HCT116 (cell line): Measurements from ENCODE around the gene CLEC20A. TPM values are rescaled to one million over a fixed set of nuclear protein-coding genes. Genes with fewer than 3 reads are reported as not detected.
A peak's percentile ranks its signal among the peaks of the same experiment; 100 is the strongest.

Experiments used
- ATAC-seq: fragments of 200-7000 bp; cut with Tn5 transposase; 2 replicates; pipeline ENCODE4 v1.9.1; 2020; ENCODE audit warnings: mild to moderate bottlenecking, moderate library complexity
- BruUV-seq: library from RNA; stranded (reverse); fragments of 400-500 nt; replicated peaks from 2 replicates; lab custom pipeline; 2021; lab: Mats Ljungman, UMichigan
- CTCF ChIA-PET: fragments of 300-600 bp; sonication (Branson Sonifier 250); formaldehyde crosslinking; loops from one replicate; lab custom pipeline; 2021; ENCODE audit warnings: antibody characterized with exemption; lab: Charles Lee
- POLR2A ChIA-PET: fragments of 300-600, 350-600 bp; sonication (Branson Sonifier 250); formaldehyde crosslinking; loops from one replicate; lab custom pipeline; 2021; ENCODE audit warnings: antibody characterized with exemption; lab: Charles Lee
- RAD21 ChIA-PET, 2 experiments: fragments of 300-600 bp; sonication (Branson Sonifier 250); formaldehyde crosslinking; loops; one replicate each; lab custom pipeline; 2023; ENCODE audit warnings: low total read pairs in 2 of 2; ENCODE audit not compliant: uncharacterized antibody in 2 of 2, unreplicated experiment in 2 of 2, low non-redundant PET in 1 of 2; lab: Charles Lee
- DNase-seq: peaks from one replicate; pipeline ENCODE4 v3.0.0-alpha.2; 2010; ENCODE audit warnings: low read depth, low spot score
- H2AFZ ChIP-seq: fragments of 200-600 bp; shearing (Covaris generic), sonication (generic); 2 replicates; pipeline ENCODE4 v1.6.1; 2017; ENCODE audit warnings: low read depth, mixed run types, mixed read lengths, antibody characterized with exemption, low read length; ENCODE audit not compliant: poor library complexity, severe bottlenecking
- H3K27ac ChIP-seq: 2 replicates; pipeline ENCODE4 v1.5.1; 2012; ENCODE audit warnings: low read depth, low read length
- H3K27me3 ChIP-seq: fragments of 200-600 bp; sonication (generic); 2 replicates; pipeline ENCODE4 v1.6.1; 2016; ENCODE audit warnings: mixed run types, low read length, mixed read lengths; ENCODE audit not compliant: insufficient read depth
- H3K36me3 ChIP-seq, 2 experiments: fragments of 200-500 bp in 1 of 2; fragments of 200-600 bp in 1 of 2; sonication (Bioruptor generic) in 1 of 2; sonication (generic) in 1 of 2; 2 replicates each; pipeline versions ENCODE4 v1.5.1 to v1.6.1; 2014 to 2016; ENCODE audit warnings: low read length in 2 of 2, inconsistent platforms in 1 of 2, mixed read lengths in 1 of 2, mixed run types in 1 of 2; ENCODE audit not compliant: insufficient read depth in 2 of 2, control insufficient read depth in 1 of 2
- H3K4me1 ChIP-seq, 2 experiments: fragments of 200-600 bp in 1 of 2; sonication (generic) in 1 of 2; 2 replicates each; pipeline versions ENCODE4 v1.5.1 to v1.6.1; 2012 to 2017; ENCODE audit warnings: low read length in 2 of 2, inconsistent platforms in 1 of 2, mild to moderate bottlenecking in 1 of 2, mixed read lengths in 1 of 2, mixed run types in 1 of 2, moderate library complexity in 1 of 2; ENCODE audit not compliant: insufficient read depth in 2 of 2, control insufficient read depth in 1 of 2
- H3K4me2 ChIP-seq: fragments of 200-600 bp; sonication (generic); 2 replicates; pipeline ENCODE4 v1.6.1; 2017; ENCODE audit warnings: mixed run types, low read length, mixed read lengths
- H3K4me3 ChIP-seq, 2 experiments: fragments of 200-600 bp in 1 of 2; sonication (generic) in 1 of 2; replicated peaks in 1 of 2; 2 replicates each; pipeline ENCODE4 v1.5.1; 2011 to 2016; ENCODE audit warnings: low read length in 2 of 2, control low read depth in 1 of 2, low read depth in 1 of 2, mild to moderate bottlenecking in 1 of 2, mixed read lengths in 1 of 2, mixed run types in 1 of 2
- H3K79me2 ChIP-seq: fragments of 200-600 bp; sonication (generic); 2 replicates; pipeline ENCODE4 v1.6.1; 2017; ENCODE audit warnings: mild to moderate bottlenecking, mixed run types, low read length, moderate library complexity, mixed read lengths; ENCODE audit not compliant: insufficient read depth
- H3K9ac ChIP-seq: fragments of 200-600 bp; sonication (generic); 2 replicates; pipeline ENCODE4 v1.6.1; 2016; ENCODE audit warnings: low read length, mixed read lengths
- H3K9me2 ChIP-seq: fragments of 200-600 bp; sonication (generic), shearing (Covaris generic); 2 replicates; pipeline ENCODE4 v1.6.1; 2017; ENCODE audit warnings: mixed run types, mild to moderate bottlenecking, moderate library complexity; ENCODE audit not compliant: insufficient read depth
- H3K9me3 ChIP-seq, 2 experiments: fragments of 200-500 bp in 1 of 2; fragments of 200-600 bp in 1 of 2; sonication (Bioruptor generic) in 1 of 2; sonication (generic) in 1 of 2; 2 replicates each; pipeline ENCODE4 v1.6.1; 2014 to 2017; ENCODE audit warnings: low read length in 2 of 2, mixed read lengths in 2 of 2, inconsistent platforms in 1 of 2, low read depth in 1 of 2, mild to moderate bottlenecking in 1 of 2, mixed run types in 1 of 2, moderate library complexity in 1 of 2; ENCODE audit not compliant: control insufficient read depth in 1 of 2, insufficient read depth in 1 of 2
- H4K20me1 ChIP-seq: fragments of 200-600 bp; sonication (generic), shearing (Covaris generic); 2 replicates; pipeline ENCODE4 v1.6.1; 2017; ENCODE audit warnings: mixed run types, mild to moderate bottlenecking, moderate library complexity; ENCODE audit not compliant: insufficient read depth
- EGR1 ChIP-seq: IDR thresholded peaks from 2 replicates; pipeline ENCODE4 v1.6.1; 2012; ENCODE audit warnings: low read depth
- ELF1 ChIP-seq: IDR thresholded peaks from 2 replicates; pipeline ENCODE4 v1.6.1; 2012; ENCODE audit warnings: low read depth, borderline replicate concordance
- FOSL1 ChIP-seq: IDR thresholded peaks from 2 replicates; pipeline ENCODE4 v1.6.1; 2012; ENCODE audit warnings: low read depth
- MAX ChIP-seq: IDR thresholded peaks from 2 replicates; pipeline ENCODE4 v1.6.1; 2012
- RAD21 ChIP-seq: IDR thresholded peaks from 2 replicates; pipeline ENCODE4 v1.6.1; 2012; ENCODE audit warnings: low read depth, mild to moderate bottlenecking
- SIN3A ChIP-seq: IDR thresholded peaks from 2 replicates; pipeline ENCODE4 v1.6.1; 2012; ENCODE audit warnings: low read depth
- SP1 ChIP-seq: IDR thresholded peaks from 2 replicates; pipeline ENCODE4 v1.6.1; 2012; ENCODE audit warnings: low read depth
- TCF7L2 ChIP-seq: IDR thresholded peaks from 2 replicates; pipeline ENCODE4 v1.7.0; 2011; ENCODE audit warnings: borderline replicate concordance, inconsistent platforms; ENCODE audit not compliant: insufficient read depth, insufficient read length; ENCODE audit errors: extremely low read depth
- ZFX ChIP-seq: fragments of 450-650 bp; IDR thresholded peaks from 2 replicates; pipeline ENCODE4 v1.6.1; 2017
- intact Hi-C: fragments of 100-400 bp; cut with micrococcal nuclease; formaldehyde crosslinking; loops from 2 replicates; pipeline ENCODE4 v1.10.0; 2022
- total RNA-seq: library from RNA; stranded (reverse); gene quantifications from one replicate; pipeline ENCODE4 v1.2.1, GENCODE V29; 2021; ENCODE audit not compliant: unreplicated experiment
- TF ChIP-seq, protein P1 (sequence below), 3 experiments: fragments of 200-600 bp in 1 of 3; sonication (generic) in 1 of 3; IDR thresholded peaks in 2 of 3; conservative IDR thresholded peaks in 1 of 3; 2 replicates each; pipeline ENCODE4 v1.5.1; 2012 to 2017; ENCODE audit warnings: low read depth in 2 of 3, low read length in 2 of 3, antibody characterized with exemption in 1 of 3, borderline replicate concordance in 1 of 3, control low read depth in 1 of 3, mild to moderate bottlenecking in 1 of 3, mixed read lengths in 1 of 3, mixed run types in 1 of 3, moderate library complexity in 1 of 3; ENCODE audit not compliant: insufficient read depth in 1 of 3
- TF ChIP-seq, protein P2 (sequence below): IDR thresholded peaks from 2 replicates; pipeline ENCODE4 v1.6.1; 2011; ENCODE audit warnings: mild to moderate bottlenecking, low read length, moderate library complexity; ENCODE audit not compliant: insufficient replicate concordance; ENCODE audit errors: extremely low read depth

The CLEC20A gene
- total RNA-seq, 1 experiment from 2014 or later, result not detected

GRCh38 chr1:178501705-178502329, 5.1 kb upstream of the CLEC20A start:
- Histone ChIP-seq H3K4me2 (no peak overlapping the region), H3K27ac (no peak overlapping the region), H3K4me3 (no peak overlapping the region), H2AFZ (no peak overlapping the region), H3K27me3 (no peaks in the 10 kb centered on the region), H3K9ac (no peak overlapping the region), H3K9me2 (no peaks in the 10 kb centered on the region), H3K9me3 (no peaks in the 10 kb centered on the region), H3K79me2 (no peaks in the 10 kb centered on the region), H3K4me1 (peaks cover 0 to 7% of the 10 kb centered on the region in 2 experiments; a peak in 1 of 4 replicates), H4K20me1 (no peaks in the 10 kb centered on the region), H3K36me3 (no peaks in the 10 kb centered on the region)
- CTCF ChIA-PET, result interaction anchor here (0.6 to 3.7 kb wide), 19 partner anchors 10 to 501 kb away, joined by 3 to 38 read pairs (median 3); partner anchors contain the start of gene TEX35
- TF ChIP-seq SIN3A (no peak), RAD21 (peak; percentile 80), ELF1 (no peak), FOSL1 (no peak), ZFX (no peak), TCF7L2 (no peak), MAX (no peak), SP1 (no peak), EGR1 (no peak)
- TF ChIP-seq, protein P1, sequence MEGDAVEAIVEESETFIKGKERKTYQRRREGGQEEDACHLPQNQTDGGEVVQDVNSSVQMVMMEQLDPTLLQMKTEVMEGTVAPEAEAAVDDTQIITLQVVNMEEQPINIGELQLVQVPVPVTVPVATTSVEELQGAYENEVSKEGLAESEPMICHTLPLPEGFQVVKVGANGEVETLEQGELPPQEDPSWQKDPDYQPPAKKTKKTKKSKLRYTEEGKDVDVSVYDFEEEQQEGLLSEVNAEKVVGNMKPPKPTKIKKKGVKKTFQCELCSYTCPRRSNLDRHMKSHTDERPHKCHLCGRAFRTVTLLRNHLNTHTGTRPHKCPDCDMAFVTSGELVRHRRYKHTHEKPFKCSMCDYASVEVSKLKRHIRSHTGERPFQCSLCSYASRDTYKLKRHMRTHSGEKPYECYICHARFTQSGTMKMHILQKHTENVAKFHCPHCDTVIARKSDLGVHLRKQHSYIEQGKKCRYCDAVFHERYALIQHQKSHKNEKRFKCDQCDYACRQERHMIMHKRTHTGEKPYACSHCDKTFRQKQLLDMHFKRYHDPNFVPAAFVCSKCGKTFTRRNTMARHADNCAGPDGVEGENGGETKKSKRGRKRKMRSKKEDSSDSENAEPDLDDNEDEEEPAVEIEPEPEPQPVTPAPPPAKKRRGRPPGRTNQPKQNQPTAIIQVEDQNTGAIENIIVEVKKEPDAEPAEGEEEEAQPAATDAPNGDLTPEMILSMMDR (IDR thresholded peaks at IDR 0.05 in 2 of 3, conservative IDR thresholded peaks at IDR 0.05 in 1 of 3; ENCODE audit: borderline replicate concordance in 1 of 3, insufficient read depth in 1 of 3, low read depth in 2 of 3, low read length in 2 of 3), result peak; percentile 80 to 95 (median 85)
- TF ChIP-seq, protein P2, sequence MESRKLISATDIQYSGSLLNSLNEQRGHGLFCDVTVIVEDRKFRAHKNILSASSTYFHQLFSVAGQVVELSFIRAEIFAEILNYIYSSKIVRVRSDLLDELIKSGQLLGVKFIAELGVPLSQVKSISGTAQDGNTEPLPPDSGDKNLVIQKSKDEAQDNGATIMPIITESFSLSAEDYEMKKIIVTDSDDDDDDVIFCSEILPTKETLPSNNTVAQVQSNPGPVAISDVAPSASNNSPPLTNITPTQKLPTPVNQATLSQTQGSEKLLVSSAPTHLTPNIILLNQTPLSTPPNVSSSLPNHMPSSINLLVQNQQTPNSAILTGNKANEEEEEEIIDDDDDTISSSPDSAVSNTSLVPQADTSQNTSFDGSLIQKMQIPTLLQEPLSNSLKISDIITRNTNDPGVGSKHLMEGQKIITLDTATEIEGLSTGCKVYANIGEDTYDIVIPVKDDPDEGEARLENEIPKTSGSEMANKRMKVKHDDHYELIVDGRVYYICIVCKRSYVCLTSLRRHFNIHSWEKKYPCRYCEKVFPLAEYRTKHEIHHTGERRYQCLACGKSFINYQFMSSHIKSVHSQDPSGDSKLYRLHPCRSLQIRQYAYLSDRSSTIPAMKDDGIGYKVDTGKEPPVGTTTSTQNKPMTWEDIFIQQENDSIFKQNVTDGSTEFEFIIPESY, result no peak
- intact Hi-C loops, result loop anchor here (2.0 kb wide), 1 partner anchor 191 kb away; no protein-coding TSS in a partner anchor
- DNase-seq (peak; percentile 48), ATAC-seq (peak; percentile 91)
- POLR2A ChIA-PET, result no interaction called here
- RAD21 ChIA-PET, result interaction anchor here in 1 of 2 experiments (1.3 kb wide), 1 partner anchor 191 kb away, joined by 4 read pairs; no protein-coding TSS in a partner anchor
- BruUV-seq, result no TSS peak
